GM18508 (cell line): ENCODE results near the gene TESPA1.

Experiments
- ATAC-seq: cut with Tn5 transposase; IDR thresholded peaks from one replicate; pipeline ENCODE4 v1.9.1; 2021; ENCODE audit warnings: moderate number of reproducible peaks; ENCODE audit not compliant: insufficient read depth, unreplicated experiment

Gene TESPA1

GRCh38 chr12:54984658-54985376 is at the start of gene TESPA1:
TSS of gene TESPA1 (minus strand) at chr12:54984762. CDS start at chr12:54974562, 10,200 bp downstream.
- peak; percentile 94 for ATAC-seq

DNA sequence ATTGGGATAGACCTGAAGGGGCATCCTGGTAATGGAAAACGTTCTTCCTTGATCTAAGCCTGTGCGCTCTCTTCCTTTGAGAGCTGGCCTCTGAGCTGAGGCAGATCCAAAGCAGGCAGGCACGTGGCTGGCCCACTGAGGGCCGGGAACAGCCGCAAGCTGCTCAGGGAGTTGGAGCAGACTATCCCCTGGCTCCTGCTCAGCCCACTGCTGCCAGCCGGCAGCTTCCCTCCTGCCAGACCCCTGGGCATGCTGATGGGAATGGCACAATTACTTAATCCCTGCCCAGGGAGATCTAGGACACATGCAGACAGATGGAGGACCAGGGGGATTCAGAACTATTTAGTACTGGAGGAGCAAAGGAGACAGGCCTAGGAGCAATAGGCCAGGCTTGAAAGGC is 49.7 kb upstream of the TESPA1 start:
- ATAC-seq, result no peak

- no peak for ATAC-seq
Observed at GRCh38 chr12:55025508-55025907, 40.9 kb upstream of the TESPA1 start.

- ATAC-seq, result no peak
Observed at GRCh38 chr12:55024575-55024974, 40.0 kb upstream of the TESPA1 start.

GRCh38 chr12:55019784-55020183 is 35.2 kb upstream of the TESPA1 start, which contains the start of gene NEUROD4:
TSS of gene NEUROD4 (plus strand) at chr12:55019974. CDS start at chr12:55026440, 6,466 bp downstream.
- ATAC-seq, result no peak

GRCh38 chr12:55017416-55017925 is 32.9 kb upstream of the TESPA1 start:
- no peak for ATAC-seq

- ATAC-seq, result no peak
Observed at GRCh38 chr12:55008944-55009585, 24.5 kb upstream of the TESPA1 start.

DNA sequence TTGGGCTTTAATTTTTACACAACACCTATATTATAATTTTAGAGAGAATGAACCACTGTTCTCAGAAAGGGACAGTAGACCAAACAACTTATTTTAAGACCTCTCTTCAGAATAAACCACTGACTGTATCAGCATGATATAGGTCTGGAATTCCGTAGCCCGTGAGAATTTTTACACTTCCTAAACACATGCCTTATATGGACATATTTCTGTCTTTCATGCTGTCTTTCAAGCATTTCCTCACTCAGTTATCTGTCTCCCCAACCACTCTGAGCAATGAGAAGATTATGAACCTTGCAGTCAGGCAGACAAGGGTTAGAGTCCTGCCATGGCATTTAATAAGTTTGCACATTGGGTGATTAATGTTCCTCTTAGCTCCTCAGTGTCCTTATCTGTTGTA is 17.8 kb upstream of the TESPA1 start:
- no peak for ATAC-seq

DNA sequence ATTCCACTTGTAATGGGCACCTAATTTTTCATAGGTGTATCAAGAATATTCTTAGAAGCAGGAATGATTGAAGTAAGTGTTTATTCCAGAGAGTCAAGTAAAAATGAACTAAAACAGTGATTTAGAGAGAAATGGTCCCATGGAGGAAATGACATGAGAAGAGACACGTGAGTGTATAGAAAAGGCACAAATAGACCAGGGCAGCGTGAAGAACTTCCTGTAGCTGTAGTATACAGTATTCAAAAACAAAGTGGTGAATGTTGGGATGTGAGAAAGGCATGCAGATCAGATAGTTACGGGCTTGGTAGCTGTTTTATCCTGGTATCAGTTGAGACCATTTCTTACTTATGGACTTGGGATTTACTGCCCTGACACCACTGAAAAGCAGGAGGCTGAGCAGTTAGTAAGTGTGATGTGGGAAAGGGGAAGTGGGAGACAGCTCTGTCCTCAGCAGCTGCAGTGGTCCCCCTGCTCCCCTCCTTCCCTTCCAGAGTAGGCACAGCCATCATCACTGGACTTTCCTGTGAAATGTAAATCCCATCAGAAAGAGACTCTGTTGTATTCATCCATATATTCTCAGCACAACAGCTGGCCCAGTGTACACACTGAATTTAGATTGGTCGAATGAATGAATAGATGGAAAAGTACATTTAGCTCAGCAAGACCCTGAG is 16.8 kb upstream of the TESPA1 start:
- ATAC-seq, result no peak

DNA sequence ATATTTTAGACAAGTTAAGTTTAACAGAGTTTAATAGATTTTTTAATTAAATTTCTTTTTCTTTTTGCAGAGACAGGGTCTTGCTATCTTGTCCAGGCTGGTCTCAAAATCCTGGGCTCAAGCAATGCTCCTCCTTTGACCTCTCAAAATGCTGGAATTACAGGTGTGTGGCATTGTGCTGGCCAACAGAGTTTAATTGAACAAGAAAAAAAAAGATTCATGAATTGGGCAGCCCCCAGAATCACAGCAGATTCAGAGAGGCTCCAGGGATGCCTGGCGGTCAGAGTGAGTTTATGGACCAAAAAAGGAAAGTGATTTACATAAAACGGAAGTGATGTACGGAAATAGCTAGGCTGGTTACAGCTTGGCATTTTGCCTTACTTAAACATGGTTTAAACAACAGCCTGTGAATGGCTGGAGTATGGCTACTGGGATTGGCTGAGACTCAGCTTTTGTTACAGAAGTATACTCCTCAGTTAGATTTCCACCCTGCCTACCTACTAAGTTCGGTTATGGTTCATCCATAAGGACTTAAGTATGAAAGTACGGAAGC is 14.5 kb upstream of the TESPA1 start:
- no peak for ATAC-seq

DNA sequence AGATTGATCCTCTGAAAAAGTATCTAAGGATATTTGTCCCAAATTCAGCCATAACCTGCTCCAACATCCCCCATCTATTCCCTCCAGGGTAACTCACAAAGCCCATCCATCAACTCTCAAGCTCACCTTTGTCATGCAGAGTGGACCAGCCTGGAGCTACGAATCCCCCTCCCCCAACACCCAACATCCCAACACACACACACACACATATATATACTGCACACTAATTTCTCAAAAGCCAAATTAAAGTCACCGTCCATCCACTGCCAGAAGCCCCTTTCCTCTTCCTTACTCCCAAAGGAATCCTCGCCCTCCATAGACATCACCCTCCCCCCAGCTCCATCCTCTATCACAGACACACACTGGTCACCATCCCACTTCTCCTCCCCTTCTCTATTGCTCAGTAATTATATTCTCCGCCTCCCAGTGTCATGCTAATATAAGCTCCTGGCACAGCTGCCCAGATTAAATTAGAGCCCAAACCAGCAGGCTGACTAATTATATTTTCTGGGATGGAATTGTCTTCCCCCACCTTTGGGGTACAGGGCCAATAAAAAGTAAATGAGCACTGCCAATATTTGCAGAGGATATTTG is 13.5 kb upstream of the TESPA1 start:
- ATAC-seq, result no peak

- no peak for ATAC-seq
Observed at GRCh38 chr12:54996205-54996604, 11.6 kb upstream of the TESPA1 start.

DNA sequence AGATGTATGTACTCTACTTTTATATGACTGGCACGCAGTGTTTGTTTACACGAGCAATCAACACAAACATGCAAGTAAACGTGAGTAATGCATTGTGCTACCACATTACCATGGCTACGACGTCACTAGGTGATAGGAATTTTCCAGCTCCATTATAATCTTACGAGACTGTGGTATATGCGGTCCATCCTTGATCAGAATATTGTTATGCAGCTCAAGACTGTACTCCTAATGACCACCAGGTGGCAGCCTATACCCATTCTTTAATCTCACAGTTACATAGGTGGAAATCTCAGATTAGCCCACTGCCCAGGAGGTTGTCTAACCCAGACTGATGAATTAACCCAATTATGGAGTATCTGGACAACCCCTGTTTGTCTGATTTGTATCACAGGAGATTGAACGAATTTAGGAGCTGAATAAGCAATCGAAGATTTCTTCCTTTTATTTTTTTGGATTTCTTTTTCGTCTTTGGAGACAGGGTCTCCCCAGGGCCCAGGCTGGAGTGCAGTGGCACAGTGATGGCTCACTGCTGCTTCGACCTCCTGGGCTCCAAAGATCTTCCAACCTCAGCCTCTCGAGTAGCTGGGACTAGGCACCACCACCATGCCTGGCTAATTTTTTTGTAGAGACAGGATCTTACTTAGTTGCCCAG is 8.7 kb upstream of the TESPA1 start:
- no peak for ATAC-seq

DNA sequence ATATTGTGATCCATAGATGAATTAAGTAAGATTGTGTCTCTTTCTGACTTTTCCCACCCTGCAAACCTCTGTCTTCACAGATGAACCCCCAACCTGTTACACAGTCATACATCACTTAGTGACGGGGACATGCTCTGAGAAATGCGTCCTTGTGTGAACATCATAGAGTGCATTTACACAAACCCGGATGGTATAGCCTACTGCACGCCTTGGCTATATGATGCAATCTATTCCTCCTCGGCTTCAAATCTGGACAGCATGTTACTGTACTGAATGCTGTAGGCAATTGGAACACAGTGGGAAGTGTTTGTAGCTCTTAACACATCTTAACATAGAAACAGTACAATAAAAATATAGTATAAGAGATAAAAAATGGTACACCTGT is 7.4 kb upstream of the TESPA1 start:
- ATAC-seq, result peak; percentile 45

GRCh38 chr12:54991161-54991990 is 6.8 kb upstream of the TESPA1 start:
- ATAC-seq, result peak; percentile 62

GRCh38 chr12:54989829-54990228 is 5.3 kb upstream of the TESPA1 start:
- no peak for ATAC-seq

DNA sequence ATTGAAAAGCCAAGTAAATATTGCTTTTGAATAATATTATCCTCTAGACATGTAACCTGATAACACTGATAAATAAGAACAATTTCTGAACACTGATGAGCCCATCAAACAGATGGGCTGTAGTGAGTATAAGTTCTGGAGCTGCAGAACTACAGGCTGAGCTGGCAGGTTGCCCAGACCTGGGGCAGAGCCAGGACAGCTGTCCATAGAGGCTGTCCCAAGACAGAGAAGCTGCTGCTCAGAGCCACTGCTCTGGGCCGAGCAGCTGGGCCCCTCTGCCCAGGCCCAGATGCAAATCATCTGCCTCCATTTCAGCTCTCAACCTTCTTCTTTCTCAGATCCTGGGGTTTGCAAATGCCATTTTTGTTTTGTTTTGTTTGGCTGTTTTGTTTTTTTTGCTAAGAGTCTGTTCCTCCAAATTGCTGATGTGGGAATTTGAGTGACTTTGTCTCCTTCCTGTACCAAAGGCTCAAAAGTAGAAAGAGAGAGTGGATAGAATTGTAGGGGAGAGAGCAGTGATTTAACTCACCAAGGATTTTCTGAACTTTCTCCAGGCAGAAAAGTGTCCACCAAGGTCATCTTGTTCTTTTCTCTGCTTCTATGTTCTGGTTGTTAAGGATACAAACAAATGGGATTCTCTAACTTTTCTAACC is 4.0 kb upstream of the TESPA1 start:
- ATAC-seq, result no peak

DNA sequence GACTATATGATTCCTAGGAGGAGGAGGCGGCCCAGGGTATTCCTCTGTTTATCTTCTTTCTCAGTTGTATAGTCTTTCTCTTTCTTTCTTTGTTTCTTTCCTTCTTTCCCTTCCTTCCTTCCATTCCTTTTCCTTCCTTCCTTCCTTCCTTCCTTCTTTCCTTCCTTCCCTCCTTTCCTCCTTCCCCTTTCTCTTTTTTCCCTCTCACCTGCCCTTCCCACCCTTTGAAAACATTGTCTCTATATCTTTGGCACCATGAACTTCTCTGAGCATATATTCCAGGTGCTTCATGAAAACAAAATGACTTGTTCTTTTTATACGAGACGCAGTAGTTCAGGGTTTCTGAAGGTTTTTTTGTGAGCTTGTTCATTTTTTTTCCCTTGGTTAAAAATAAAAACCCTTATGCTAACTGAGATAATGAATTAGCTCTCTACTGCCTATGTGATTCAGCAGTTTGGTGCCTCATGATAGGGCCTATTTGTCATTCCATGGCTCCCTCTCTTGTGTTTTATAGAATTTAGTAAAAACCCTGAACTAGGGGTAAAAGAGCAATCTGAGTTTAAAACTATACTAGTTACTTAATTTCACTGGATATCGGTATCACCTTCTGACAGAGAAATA is 3.2 kb upstream of the TESPA1 start:
- no peak for ATAC-seq
